HepG2 (cell line): ENCODE measurements around the gene RNASE4. TPM values are rescaled to one million over a fixed set of nuclear protein-coding genes. Genes with fewer than 3 reads are reported as not detected.

Source experiments
- FOXP1 ChIP-seq, 2 experiments: fragments of 450-650 bp in 1 of 2; IDR thresholded peaks; 2 replicates each; pipeline ENCODE4 v1.6.1; 2017 to 2018; ENCODE audit warnings: antibody characterized with exemption in 1 of 2
- HDAC1 ChIP-seq: sonication (generic); formaldehyde crosslinking; IDR thresholded peaks from 2 replicates; pipeline ENCODE4 v1.5.1; 2020; ENCODE audit warnings: mild to moderate bottlenecking, missing genetic modification reagents
- HOXA7 ChIP-seq: sonication (generic); formaldehyde crosslinking; IDR thresholded peaks from 2 replicates; pipeline ENCODE4 v1.8.1; 2022; ENCODE audit warnings: mild to moderate bottlenecking, missing genetic modification reagents, moderate library complexity
- MTF2 ChIP-seq: sonication (generic); formaldehyde crosslinking; IDR thresholded peaks from 2 replicates; pipeline ENCODE4 v1.5.0; 2020; ENCODE audit warnings: missing genetic modification reagents, borderline replicate concordance
- SETDB1 ChIP-seq: sonication (generic); formaldehyde crosslinking; IDR thresholded peaks from 2 replicates; pipeline ENCODE4 v1.5.1; 2020; ENCODE audit warnings: missing genetic modification reagents, mild to moderate bottlenecking, borderline replicate concordance
- TBL1XR1 ChIP-seq: fragments of 150-350 bp; IDR thresholded peaks from 2 replicates; pipeline ENCODE4 v1.6.1; 2014; ENCODE audit warnings: borderline replicate concordance, low read length; ENCODE audit not compliant: partially characterized antibody
- ZBTB38 ChIP-seq: sonication (generic); formaldehyde crosslinking; IDR thresholded peaks from 2 replicates; pipeline ENCODE4 v1.5.1; 2020; ENCODE audit warnings: mild to moderate bottlenecking, missing genetic modification reagents
- ZNF326 ChIP-seq: sonication (generic); formaldehyde crosslinking; IDR thresholded peaks from 2 replicates; pipeline ENCODE4 v1.4.0; 2020; ENCODE audit warnings: missing genetic modification reagents, borderline replicate concordance
- ZNF343 ChIP-seq: sonication (generic); formaldehyde crosslinking; IDR thresholded peaks from 2 replicates; pipeline ENCODE4 v1.4.0; 2020; ENCODE audit warnings: mild to moderate bottlenecking, missing genetic modification reagents
- ZNF431 ChIP-seq: sonication (generic); formaldehyde crosslinking; IDR thresholded peaks from 2 replicates; pipeline ENCODE4 v1.9.0; 2022; ENCODE audit warnings: missing genetic modification reagents, low read depth, mild to moderate bottlenecking, borderline replicate concordance
- ZNF598 ChIP-seq: sonication (generic); formaldehyde crosslinking; IDR thresholded peaks from 2 replicates; pipeline ENCODE4 v1.5.1; 2020; ENCODE audit warnings: mild to moderate bottlenecking, missing genetic modification reagents, borderline replicate concordance
- ZNF605 ChIP-seq: sonication (generic); formaldehyde crosslinking; IDR thresholded peaks from 2 replicates; pipeline ENCODE4 v1.8.0; 2022; ENCODE audit warnings: mild to moderate bottlenecking, missing genetic modification reagents
- ZNF687 ChIP-seq: sonication (generic); formaldehyde crosslinking; IDR thresholded peaks from 2 replicates; pipeline ENCODE4 v1.5.1; 2020; ENCODE audit warnings: mild to moderate bottlenecking, missing genetic modification reagents, moderate library complexity
- ZNF775 ChIP-seq: sonication (generic); formaldehyde crosslinking; IDR thresholded peaks from 2 replicates; pipeline ENCODE4 v1.4.0; 2020; ENCODE audit warnings: missing genetic modification reagents, mild to moderate bottlenecking, moderate library complexity, borderline replicate concordance
- polyA plus RNA-seq, 8 experiments: library from polyadenylated mRNA; depleted of rRNA in 3 of 8; stranded (reverse) in 7 of 8; unstranded in 1 of 8; fragments of >200 nt; fragmentation: Illumina TruSeq in 4 of 8; extraction: Trizol in 4 of 8; gene quantifications; 2 replicates each; pipeline versions ENCODE4 v1.2.1 to v1.2.3, GENCODE V29; 2011 to 2016; ENCODE audit warnings: low read depth in 4 of 8, missing spikeins in 1 of 8, mixed read lengths in 1 of 8; ENCODE audit not compliant: insufficient read depth in 1 of 8
- total RNA-seq, 5 experiments: library from RNA; depleted of rRNA; stranded (reverse); fragments of >200 nt; fragmentation: Illumina TruSeq; extraction: Trizol; gene quantifications; 2 replicates each; pipeline ENCODE4 v1.2.3, GENCODE V29; 2016; ENCODE audit warnings: low read depth in 1 of 5
- TF ChIP-seq, protein P1 (sequence below): sonication (generic); formaldehyde crosslinking; IDR thresholded peaks from 2 replicates; pipeline ENCODE4 v1.5.1; 2020; ENCODE audit warnings: mild to moderate bottlenecking, missing genetic modification reagents, borderline replicate concordance
- TF ChIP-seq, protein P2 (sequence below): sonication (generic); formaldehyde crosslinking; IDR thresholded peaks from 2 replicates; pipeline ENCODE4 v1.5.0; 2020; ENCODE audit warnings: mild to moderate bottlenecking, missing genetic modification reagents
- TF ChIP-seq, protein P3 (sequence below): sonication (generic); formaldehyde crosslinking; IDR thresholded peaks from 2 replicates; pipeline ENCODE4 v1.8.0; 2022; ENCODE audit warnings: mild to moderate bottlenecking, missing genetic modification reagents; ENCODE audit not compliant: insufficient replicate concordance
- TF ChIP-seq, protein P4 (sequence below): sonication (generic); formaldehyde crosslinking; IDR thresholded peaks from 2 replicates; pipeline ENCODE4 v1.8.0; 2023; ENCODE audit warnings: mild to moderate bottlenecking, missing genetic modification reagents

RNASE4 gene
- total and polyA plus RNA-seq, 2 of the 13 experiments (the other 11 are each of a cell fraction or from before 2014, with no cell fraction given): 109 to 983 TPM

DNA sequence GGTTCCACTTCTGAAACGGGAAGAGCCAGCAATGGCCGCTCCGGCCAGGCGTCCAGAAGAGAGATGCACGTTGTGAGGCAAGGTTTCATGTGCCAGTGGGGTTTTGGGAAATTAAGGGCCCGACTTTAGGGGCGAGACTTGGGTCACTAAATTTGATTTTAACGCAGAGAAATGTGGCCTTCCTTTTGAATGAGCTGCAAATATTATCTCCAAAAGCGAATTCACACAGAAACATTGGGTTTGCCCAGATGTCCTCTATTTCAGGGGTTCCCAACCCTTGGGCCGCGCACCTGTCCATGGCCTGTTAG is 2.3 kb upstream of the RNASE4 start (continued):
- TF ChIP-seq, protein P1, sequence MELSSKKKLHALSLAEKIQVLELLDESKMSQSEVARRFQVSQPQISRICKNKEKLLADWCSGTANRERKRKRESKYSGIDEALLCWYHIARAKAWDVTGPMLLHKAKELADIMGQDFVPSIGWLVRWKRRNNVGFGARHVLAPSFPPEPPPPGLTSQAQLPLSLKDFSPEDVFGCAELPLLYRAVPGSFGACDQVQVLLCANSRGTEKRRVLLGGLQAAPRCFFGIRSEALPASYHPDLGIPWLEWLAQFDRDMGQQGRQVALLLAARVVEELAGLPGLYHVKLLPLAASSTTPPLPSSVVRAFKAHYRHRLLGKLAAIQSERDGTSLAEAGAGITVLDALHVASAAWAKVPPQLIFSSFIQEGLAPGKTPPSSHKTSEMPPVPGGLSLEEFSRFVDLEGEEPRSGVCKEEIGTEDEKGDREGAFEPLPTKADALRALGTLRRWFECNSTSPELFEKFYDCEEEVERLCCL: no peak
- peak; percentile 74; the same call in 1 of the 2 replicates for TF ChIP-seq MTF2
- no peak for TF ChIP-seq TBL1XR1
- no peak for TF ChIP-seq HDAC1 (CRISPR knock-in tag)
- TF ChIP-seq ZNF605: no peak
- TF ChIP-seq ZNF326 (CRISPR knock-in tag): no peak
- TF ChIP-seq HOXA7: no peak
- TF ChIP-seq, protein P2, sequence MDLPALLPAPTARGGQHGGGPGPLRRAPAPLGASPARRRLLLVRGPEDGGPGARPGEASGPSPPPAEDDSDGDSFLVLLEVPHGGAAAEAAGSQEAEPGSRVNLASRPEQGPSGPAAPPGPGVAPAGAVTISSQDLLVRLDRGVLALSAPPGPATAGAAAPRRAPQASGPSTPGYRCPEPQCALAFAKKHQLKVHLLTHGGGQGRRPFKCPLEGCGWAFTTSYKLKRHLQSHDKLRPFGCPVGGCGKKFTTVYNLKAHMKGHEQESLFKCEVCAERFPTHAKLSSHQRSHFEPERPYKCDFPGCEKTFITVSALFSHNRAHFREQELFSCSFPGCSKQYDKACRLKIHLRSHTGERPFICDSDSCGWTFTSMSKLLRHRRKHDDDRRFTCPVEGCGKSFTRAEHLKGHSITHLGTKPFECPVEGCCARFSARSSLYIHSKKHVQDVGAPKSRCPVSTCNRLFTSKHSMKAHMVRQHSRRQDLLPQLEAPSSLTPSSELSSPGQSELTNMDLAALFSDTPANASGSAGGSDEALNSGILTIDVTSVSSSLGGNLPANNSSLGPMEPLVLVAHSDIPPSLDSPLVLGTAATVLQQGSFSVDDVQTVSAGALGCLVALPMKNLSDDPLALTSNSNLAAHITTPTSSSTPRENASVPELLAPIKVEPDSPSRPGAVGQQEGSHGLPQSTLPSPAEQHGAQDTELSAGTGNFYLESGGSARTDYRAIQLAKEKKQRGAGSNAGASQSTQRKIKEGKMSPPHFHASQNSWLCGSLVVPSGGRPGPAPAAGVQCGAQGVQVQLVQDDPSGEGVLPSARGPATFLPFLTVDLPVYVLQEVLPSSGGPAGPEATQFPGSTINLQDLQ (CRISPR knock-in tag): no peak
- TF ChIP-seq ZNF775 (CRISPR knock-in tag): no peak
- no peak for TF ChIP-seq ZNF343 (CRISPR knock-in tag)
- TF ChIP-seq FOXP1 (IDR thresholded peaks at IDR 0.05): no peak
- TF ChIP-seq FOXP1 (CRISPR knock-in tag; IDR thresholded peaks at IDR 0.05): no peak
- no peak for TF ChIP-seq ZNF598 (CRISPR knock-in tag)
- TF ChIP-seq, protein P3, sequence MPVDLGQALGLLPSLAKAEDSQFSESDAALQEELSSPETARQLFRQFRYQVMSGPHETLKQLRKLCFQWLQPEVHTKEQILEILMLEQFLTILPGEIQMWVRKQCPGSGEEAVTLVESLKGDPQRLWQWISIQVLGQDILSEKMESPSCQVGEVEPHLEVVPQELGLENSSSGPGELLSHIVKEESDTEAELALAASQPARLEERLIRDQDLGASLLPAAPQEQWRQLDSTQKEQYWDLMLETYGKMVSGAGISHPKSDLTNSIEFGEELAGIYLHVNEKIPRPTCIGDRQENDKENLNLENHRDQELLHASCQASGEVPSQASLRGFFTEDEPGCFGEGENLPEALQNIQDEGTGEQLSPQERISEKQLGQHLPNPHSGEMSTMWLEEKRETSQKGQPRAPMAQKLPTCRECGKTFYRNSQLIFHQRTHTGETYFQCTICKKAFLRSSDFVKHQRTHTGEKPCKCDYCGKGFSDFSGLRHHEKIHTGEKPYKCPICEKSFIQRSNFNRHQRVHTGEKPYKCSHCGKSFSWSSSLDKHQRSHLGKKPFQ (CRISPR knock-in tag): no peak
- no peak for TF ChIP-seq ZBTB38
- TF ChIP-seq, protein P4, sequence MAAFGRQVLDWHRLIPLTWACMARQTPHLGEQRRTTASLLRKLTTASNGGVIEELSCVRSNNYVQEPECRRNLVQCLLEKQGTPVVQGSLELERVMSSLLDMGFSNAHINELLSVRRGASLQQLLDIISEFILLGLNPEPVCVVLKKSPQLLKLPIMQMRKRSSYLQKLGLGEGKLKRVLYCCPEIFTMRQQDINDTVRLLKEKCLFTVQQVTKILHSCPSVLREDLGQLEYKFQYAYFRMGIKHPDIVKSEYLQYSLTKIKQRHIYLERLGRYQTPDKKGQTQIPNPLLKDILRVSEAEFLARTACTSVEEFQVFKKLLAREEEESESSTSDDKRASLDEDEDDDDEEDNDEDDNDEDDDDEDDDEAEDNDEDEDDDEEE: no peak
- no peak for TF ChIP-seq SETDB1 (CRISPR knock-in tag)
- TF ChIP-seq ZNF687: no peak
- no peak for TF ChIP-seq ZNF431 (CRISPR knock-in tag)
